GM12878 (cell line): ENCODE data around the gene ROR2. TPM values are rescaled to one million over a fixed set of nuclear protein-coding genes. Genes with fewer than 3 reads are reported as not detected.

Source experiments
- BMI1 ChIP-seq: fragments of 450-650 bp; IDR thresholded peaks from 2 replicates; pipeline ENCODE4 v1.6.1; 2016; ENCODE audit warnings: mild to moderate bottlenecking, moderate library complexity, borderline replicate concordance
- FOXM1 ChIP-seq: IDR thresholded peaks from 2 replicates; pipeline ENCODE4 v1.6.1; 2012; ENCODE audit warnings: low read depth, mild to moderate bottlenecking, inconsistent platforms, low read length, moderate library complexity
- GABPA ChIP-seq: IDR thresholded peaks from 2 replicates; pipeline ENCODE4 v1.6.1; 2014; ENCODE audit warnings: antibody characterized with exemption, low read depth, mild to moderate bottlenecking, inconsistent platforms
- IKZF2 ChIP-seq, 2 experiments: fragments of 450-650 bp; IDR thresholded peaks; 2 replicates each; pipeline ENCODE4 v1.6.1; 2017; ENCODE audit warnings: mild to moderate bottlenecking in 2 of 2, moderate library complexity in 2 of 2
- MTA3 ChIP-seq: IDR thresholded peaks from 2 replicates; pipeline ENCODE4 v1.6.1; 2012; ENCODE audit warnings: low read length, inconsistent platforms, borderline replicate concordance
- NR2C1 ChIP-seq: fragments of 450-650 bp; IDR thresholded peaks from 2 replicates; pipeline ENCODE4 v1.6.1; 2017; ENCODE audit warnings: antibody characterized with exemption, mild to moderate bottlenecking, moderate library complexity
- RELA ChIP-seq: fragments of 450-650 bp; IDR thresholded peaks from 2 replicates; pipeline ENCODE4 v1.8.0; 2014; ENCODE audit warnings: borderline replicate concordance; ENCODE audit not compliant: partially characterized antibody
- TCF3 ChIP-seq: IDR thresholded peaks from 2 replicates; pipeline ENCODE4 v1.6.1; 2012; ENCODE audit warnings: low read depth, mild to moderate bottlenecking, low read length, borderline replicate concordance; ENCODE audit not compliant: insufficient read depth
- ZNF274 ChIP-seq: IDR thresholded peaks from one replicate; pipeline ENCODE4 v1.8.0; 2011; ENCODE audit not compliant: insufficient read length, insufficient read depth
- polyA plus RNA-seq, 11 experiments: library from polyadenylated mRNA; depleted of rRNA in 4 of 11; unstranded in 6 of 11; stranded (reverse) in 5 of 11; fragments of >200 nt; fragmentation: Nextera tagmentation in 4 of 11; fragmentation: Illumina TruSeq in 1 of 11; extraction: Ambion mirVana in 4 of 11; extraction: Trizol in 1 of 11; gene quantifications; 1 replicate in 1 of 11; 2 replicates in 10 of 11; pipeline versions ENCODE4 v1.2.1 to v1.2.3, GENCODE V29; 2011 to 2016; ENCODE audit warnings: inconsistent platforms in 2 of 11, missing spikeins in 2 of 11, low read depth in 1 of 11
- total RNA-seq, 4 experiments: library from RNA; depleted of rRNA in 3 of 4; stranded (reverse); fragments of >200 nt in 3 of 4; fragmentation: Illumina TruSeq in 1 of 4; extraction: Trizol in 1 of 4; gene quantifications; 2 replicates each; pipeline versions ENCODE4 v1.2.1 to v1.2.3, GENCODE V29; 2013 to 2021
- TF ChIP-seq, protein P1 (sequence below): IDR thresholded peaks from 2 replicates; pipeline ENCODE4 v1.6.1; 2011; ENCODE audit warnings: borderline replicate concordance, low read depth, mild to moderate bottlenecking, moderate library complexity, mixed read lengths, low read length; ENCODE audit not compliant: insufficient read depth; ENCODE audit errors: extremely low read length
- TF ChIP-seq, protein P2 (sequence below): fragments of 450-650 bp; IDR thresholded peaks from 2 replicates; pipeline ENCODE4 v1.6.1; 2017; ENCODE audit warnings: low read depth, mild to moderate bottlenecking, moderate library complexity
- TF ChIP-seq, protein P3 (sequence below): fragments of 450-650 bp; IDR thresholded peaks from 2 replicates; pipeline ENCODE4 v1.6.1; 2017; ENCODE audit warnings: antibody characterized with exemption, mild to moderate bottlenecking, moderate library complexity

ROR2 gene
- total and polyA plus RNA-seq, 10 of the 15 experiments (the other 5 are each of a cell fraction or from before 2014, with no cell fraction given) = 0.03 to 0.05 TPM; not detected in 8

DNA sequence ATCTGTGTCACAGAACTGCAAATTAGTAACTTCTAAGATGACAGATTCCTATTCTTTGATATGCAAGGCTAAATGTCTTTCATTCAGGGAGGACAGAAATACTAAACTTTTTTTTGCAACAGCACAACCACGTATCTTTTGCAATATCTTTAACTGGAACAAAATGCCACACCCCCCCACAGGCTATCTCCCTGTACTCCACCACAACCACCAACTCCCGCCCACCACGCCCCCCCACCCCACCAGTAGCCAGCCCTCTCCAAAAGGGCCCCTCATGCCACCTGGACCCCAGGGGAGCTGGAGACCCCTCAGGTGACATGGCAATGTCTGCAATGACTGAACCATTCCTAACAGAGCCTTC, 131.8 kb downstream of the ROR2 start (continued):
- TF ChIP-seq, protein P1, sequence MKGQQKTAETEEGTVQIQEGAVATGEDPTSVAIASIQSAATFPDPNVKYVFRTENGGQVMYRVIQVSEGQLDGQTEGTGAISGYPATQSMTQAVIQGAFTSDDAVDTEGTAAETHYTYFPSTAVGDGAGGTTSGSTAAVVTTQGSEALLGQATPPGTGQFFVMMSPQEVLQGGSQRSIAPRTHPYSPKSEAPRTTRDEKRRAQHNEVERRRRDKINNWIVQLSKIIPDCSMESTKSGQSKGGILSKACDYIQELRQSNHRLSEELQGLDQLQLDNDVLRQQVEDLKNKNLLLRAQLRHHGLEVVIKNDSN = no peak
- TF ChIP-seq GABPA (no peak), FOXM1 (no peak), ZNF274 (no peak), NR2C1 (no peak), MTA3 (no peak), TCF3 (no peak), IKZF2 (IDR thresholded peaks at IDR 0.05) (no peak), BMI1 (no peak), RELA (no peak)
- TF ChIP-seq, protein P2, sequence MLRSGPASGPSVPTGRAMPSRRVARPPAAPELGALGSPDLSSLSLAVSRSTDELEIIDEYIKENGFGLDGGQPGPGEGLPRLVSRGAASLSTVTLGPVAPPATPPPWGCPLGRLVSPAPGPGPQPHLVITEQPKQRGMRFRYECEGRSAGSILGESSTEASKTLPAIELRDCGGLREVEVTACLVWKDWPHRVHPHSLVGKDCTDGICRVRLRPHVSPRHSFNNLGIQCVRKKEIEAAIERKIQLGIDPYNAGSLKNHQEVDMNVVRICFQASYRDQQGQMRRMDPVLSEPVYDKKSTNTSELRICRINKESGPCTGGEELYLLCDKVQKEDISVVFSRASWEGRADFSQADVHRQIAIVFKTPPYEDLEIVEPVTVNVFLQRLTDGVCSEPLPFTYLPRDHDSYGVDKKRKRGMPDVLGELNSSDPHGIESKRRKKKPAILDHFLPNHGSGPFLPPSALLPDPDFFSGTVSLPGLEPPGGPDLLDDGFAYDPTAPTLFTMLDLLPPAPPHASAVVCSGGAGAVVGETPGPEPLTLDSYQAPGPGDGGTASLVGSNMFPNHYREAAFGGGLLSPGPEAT = no peak
- TF ChIP-seq, protein P3, sequence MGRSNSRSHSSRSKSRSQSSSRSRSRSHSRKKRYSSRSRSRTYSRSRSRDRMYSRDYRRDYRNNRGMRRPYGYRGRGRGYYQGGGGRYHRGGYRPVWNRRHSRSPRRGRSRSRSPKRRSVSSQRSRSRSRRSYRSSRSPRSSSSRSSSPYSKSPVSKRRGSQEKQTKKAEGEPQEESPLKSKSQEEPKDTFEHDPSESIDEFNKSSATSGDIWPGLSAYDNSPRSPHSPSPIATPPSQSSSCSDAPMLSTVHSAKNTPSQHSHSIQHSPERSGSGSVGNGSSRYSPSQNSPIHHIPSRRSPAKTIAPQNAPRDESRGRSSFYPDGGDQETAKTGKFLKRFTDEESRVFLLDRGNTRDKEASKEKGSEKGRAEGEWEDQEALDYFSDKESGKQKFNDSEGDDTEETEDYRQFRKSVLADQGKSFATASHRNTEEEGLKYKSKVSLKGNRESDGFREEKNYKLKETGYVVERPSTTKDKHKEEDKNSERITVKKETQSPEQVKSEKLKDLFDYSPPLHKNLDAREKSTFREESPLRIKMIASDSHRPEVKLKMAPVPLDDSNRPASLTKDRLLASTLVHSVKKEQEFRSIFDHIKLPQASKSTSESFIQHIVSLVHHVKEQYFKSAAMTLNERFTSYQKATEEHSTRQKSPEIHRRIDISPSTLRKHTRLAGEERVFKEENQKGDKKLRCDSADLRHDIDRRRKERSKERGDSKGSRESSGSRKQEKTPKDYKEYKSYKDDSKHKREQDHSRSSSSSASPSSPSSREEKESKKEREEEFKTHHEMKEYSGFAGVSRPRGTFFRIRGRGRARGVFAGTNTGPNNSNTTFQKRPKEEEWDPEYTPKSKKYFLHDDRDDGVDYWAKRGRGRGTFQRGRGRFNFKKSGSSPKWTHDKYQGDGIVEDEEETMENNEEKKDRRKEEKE = no peak
